ENCODE results near the gene RB1.

RB1 gene

GRCh38 chr13:48500652-48501197 lies 197.2 kb downstream of the RB1 start:
- DNase-seq, result no peak

GRCh38 chr13:48501705-48502104 lies 198.2 kb downstream of the RB1 start:
- DNase-seq, result no peak

GRCh38 chr13:48502601-48503319 lies 199.2 kb downstream of the RB1 start:
- DNase-seq, result no peak

GRCh38 chr13:48504606-48505005 lies 201.1 kb downstream of the RB1 start:
- peak; percentile 21 for DNase-seq

GRCh38 chr13:48505012-48505411 lies 201.5 kb downstream of the RB1 start:
- DNase-seq, result peak; percentile 60

GRCh38 chr13:48505597-48506091 lies 202.1 kb downstream of the RB1 start:
- peak; percentile 76 for DNase-seq

GRCh38 chr13:48506092-48506701 lies 202.6 kb downstream of the RB1 start:
- no peak for DNase-seq

- DNase-seq, result no peak
Measured at GRCh38 chr13:48507021-48507420, 203.5 kb downstream of the RB1 start.

GRCh38 chr13:48508011-48508410 lies 204.5 kb downstream of the RB1 start:
- no peak for DNase-seq

- DNase-seq, result no peak
Measured at GRCh38 chr13:48510698-48511097, 207.1 kb downstream of the RB1 start.

GRCh38 chr13:48511621-48512230 lies 208.2 kb downstream of the RB1 start:
- DNase-seq, result no peak

- DNase-seq, result no peak
Measured at GRCh38 chr13:48514793-48515192, 211.2 kb downstream of the RB1 start.

- no peak for DNase-seq
Measured at GRCh38 chr13:48515732-48516131, 212.2 kb downstream of the RB1 start.

- DNase-seq, result no peak
Measured at GRCh38 chr13:48518083-48518482, 214.5 kb downstream of the RB1 start.

- DNase-seq, result peak; percentile 57
Measured at GRCh38 chr13:48526286-48526685, 222.7 kb downstream of the RB1 start.

- no peak for DNase-seq
Measured at GRCh38 chr13:48527955-48528354, 224.4 kb downstream of the RB1 start.

- DNase-seq, result no peak
Measured at GRCh38 chr13:48528720-48529119, 225.2 kb downstream of the RB1 start.

GRCh38 chr13:48530833-48531232 lies 227.3 kb downstream of the RB1 start:
- no peak for DNase-seq
